H9 (cell line): ENCODE measurements around the gene SORCS2. TPM values are rescaled to one million over a fixed set of nuclear protein-coding genes. Genes with fewer than 3 reads are reported as not detected.

Source experiments
- DNase-seq: peaks from one replicate; pipeline ENCODE4 v3.0.0-alpha.2; 2017
- H2AFZ ChIP-seq: one replicate; pipeline ENCODE4 v1.6.1; 2013; ENCODE audit warnings: mild to moderate bottlenecking, low read length, control low read depth, moderate library complexity
- H2AK5ac ChIP-seq: 2 replicates; pipeline ENCODE4 v1.6.1; 2013; ENCODE audit warnings: low read length, control low read depth, mixed read lengths; ENCODE audit not compliant: insufficient read length
- H2BK120ac ChIP-seq: one replicate; pipeline ENCODE4 v1.6.1; 2013; ENCODE audit warnings: low read depth, mild to moderate bottlenecking, low read length, control low read depth, inconsistent platforms; ENCODE audit not compliant: poor library complexity, severe bottlenecking
- H2BK12ac ChIP-seq: 2 replicates; pipeline ENCODE4 v1.6.1; 2013; ENCODE audit warnings: low read length, control low read depth, mixed read lengths, low read depth; ENCODE audit not compliant: insufficient read length
- H2BK15ac ChIP-seq: 2 replicates; pipeline ENCODE4 v1.6.1; 2013; ENCODE audit warnings: low read depth, low read length, control low read depth
- H2BK20ac ChIP-seq: one replicate; pipeline ENCODE4 v1.6.1; 2013; ENCODE audit warnings: low read depth, mild to moderate bottlenecking, low read length, control low read depth, inconsistent platforms; ENCODE audit not compliant: poor library complexity, severe bottlenecking
- H2BK5ac ChIP-seq: 2 replicates; pipeline ENCODE4 v1.6.1; 2013; ENCODE audit warnings: low read length, control low read depth, mixed read lengths; ENCODE audit not compliant: insufficient read length
- H3K14ac ChIP-seq: 2 replicates; pipeline ENCODE4 v1.6.1; 2013; ENCODE audit warnings: low read length, control low read depth; ENCODE audit not compliant: insufficient read depth
- H3K18ac ChIP-seq: 2 replicates; pipeline ENCODE4 v1.6.1; 2013; ENCODE audit warnings: low read depth, mild to moderate bottlenecking, mixed read lengths, low read length, control low read depth; ENCODE audit not compliant: insufficient read length
- H3K23ac ChIP-seq: 2 replicates; pipeline ENCODE4 v1.6.1; 2013; ENCODE audit warnings: low read length, control low read depth, mixed read lengths, low read depth; ENCODE audit not compliant: insufficient read length
- H3K23me2 ChIP-seq: 2 replicates; pipeline ENCODE4 v1.6.1; 2013; ENCODE audit warnings: low read depth, mild to moderate bottlenecking, mixed read lengths, low read length, control low read depth; ENCODE audit not compliant: insufficient read length, poor library complexity, severe bottlenecking
- H3K27ac ChIP-seq: 2 replicates; pipeline ENCODE4 v1.5.1; 2013; ENCODE audit warnings: low read length, control low read depth, mixed read lengths, low read depth; ENCODE audit not compliant: insufficient read length
- H3K27me3 ChIP-seq: 2 replicates; pipeline ENCODE4 v1.6.1; 2013; ENCODE audit warnings: low read length, control low read depth, inconsistent platforms; ENCODE audit not compliant: insufficient read depth
- H3K4ac ChIP-seq: 2 replicates; pipeline ENCODE4 v1.6.1; 2013; ENCODE audit warnings: low read depth, mild to moderate bottlenecking, control low read depth, inconsistent platforms, low read length, moderate library complexity
- H3K4me1 ChIP-seq: 2 replicates; pipeline ENCODE4 v1.6.1; 2013; ENCODE audit warnings: low read length, control low read depth, inconsistent platforms; ENCODE audit not compliant: insufficient read depth
- H3K4me2 ChIP-seq: 2 replicates; pipeline ENCODE4 v1.6.1; 2013; ENCODE audit warnings: low read length, control low read depth, mixed read lengths; ENCODE audit not compliant: insufficient read length, insufficient read depth
- H3K56ac ChIP-seq: 2 replicates; pipeline ENCODE4 v1.6.1; 2013; ENCODE audit warnings: low read depth, mild to moderate bottlenecking, mixed read lengths, low read length, control low read depth; ENCODE audit not compliant: insufficient read length
- H3K79me1 ChIP-seq: 2 replicates; pipeline ENCODE4 v1.6.1; 2013; ENCODE audit warnings: low read depth, mild to moderate bottlenecking, moderate library complexity, low read length, control low read depth, inconsistent platforms; ENCODE audit not compliant: insufficient read depth, poor library complexity, severe bottlenecking
- H3K79me2 ChIP-seq: 2 replicates; pipeline ENCODE4 v1.6.1; 2013; ENCODE audit warnings: low read length, control low read depth, inconsistent platforms; ENCODE audit not compliant: insufficient read depth
- H3K9ac ChIP-seq: 2 replicates; pipeline ENCODE4 v1.6.1; 2013; ENCODE audit warnings: low read length, control low read depth, mixed read lengths; ENCODE audit not compliant: insufficient read length; ENCODE audit errors: extremely low read depth
- H3K9me3 ChIP-seq: one replicate; pipeline ENCODE4 v1.6.1; 2013; ENCODE audit warnings: low read depth, low read length, inconsistent platforms; ENCODE audit not compliant: control insufficient read depth
- H3T11ph ChIP-seq: one replicate; pipeline ENCODE4 v1.6.1; 2013; ENCODE audit warnings: mild to moderate bottlenecking, low read length, control low read depth, inconsistent platforms
- H4K20me1 ChIP-seq: one replicate; pipeline ENCODE4 v1.6.1; 2013; ENCODE audit not compliant: control insufficient read depth, insufficient read length, insufficient read depth
- H4K5ac ChIP-seq: 2 replicates; pipeline ENCODE4 v1.6.1; 2013; ENCODE audit warnings: low read depth, mild to moderate bottlenecking, mixed read lengths, low read length, control low read depth; ENCODE audit not compliant: insufficient read length
- H4K8ac ChIP-seq: replicated peaks from 2 replicates; pipeline ENCODE4 v1.6.1; 2013; ENCODE audit warnings: low read length, control low read depth, mixed read lengths, low read depth; ENCODE audit not compliant: insufficient read length
- H4K91ac ChIP-seq: 2 replicates; pipeline ENCODE4 v1.6.1; 2013; ENCODE audit warnings: low read depth, mild to moderate bottlenecking, moderate library complexity, mixed read lengths, low read length, control low read depth; ENCODE audit not compliant: insufficient read length
- H3K27ac Mint-ChIP-seq, 3 experiments: 2 replicates in 2 of 3; 3 replicates in 1 of 3; pipeline ENCODE4 v1.8.0; 2020 to 2021; ENCODE audit warnings: mixed read lengths in 3 of 3, mild to moderate bottlenecking in 1 of 3, moderate library complexity in 1 of 3
- H3K27me3 Mint-ChIP-seq: 2 replicates; pipeline ENCODE4 v1.8.0; 2021; ENCODE audit warnings: low read depth, mild to moderate bottlenecking, moderate library complexity, mixed read lengths
- H3K36me3 Mint-ChIP-seq, 3 experiments: 2 replicates in 2 of 3; 3 replicates in 1 of 3; pipeline ENCODE4 v1.8.0; 2020 to 2021; ENCODE audit warnings: low read depth in 3 of 3, mixed read lengths in 3 of 3; ENCODE audit not compliant: insufficient read depth in 1 of 3
- H3K4me1 Mint-ChIP-seq, 2 experiments: 2 replicates each; pipeline ENCODE4 v1.8.0; 2020; ENCODE audit warnings: mixed read lengths in 2 of 2
- H3K4me3 Mint-ChIP-seq, 2 experiments: 2 replicates in 1 of 2; 3 replicates in 1 of 2; pipeline ENCODE4 v1.8.0; 2020 to 2021; ENCODE audit warnings: mild to moderate bottlenecking in 2 of 2, mixed read lengths in 2 of 2, moderate library complexity in 1 of 2
- H3K9me3 Mint-ChIP-seq, 2 experiments: 2 replicates in 1 of 2; 3 replicates in 1 of 2; pipeline ENCODE4 v1.8.0; 2020; ENCODE audit warnings: mild to moderate bottlenecking in 2 of 2, mixed read lengths in 2 of 2, moderate library complexity in 1 of 2
- CTCF ChIP-seq: fragments of 200-600 bp; sonication (generic); conservative IDR thresholded peaks from 3 replicates; pipeline ENCODE4 v1.8.0; 2021; ENCODE audit warnings: antibody characterized with exemption, mild to moderate bottlenecking
- WGBS: extraction: QIAGEN DNeasy Blood & Tissue Kit; methylation state at CpG from one replicate; pipeline ENCODE4 v1.1.7; 2013; ENCODE audit warnings: missing lambda C conversion rate, low lambda C conversion rate, mixed read lengths; ENCODE audit not compliant: insufficient read length; ENCODE audit errors: extremely low coverage; 5-methylcytosine and 5-hydroxymethylcytosine counted together
- total RNA-seq: library from RNA; stranded (reverse); gene quantifications from 2 replicates; pipeline ENCODE4 v1.2.1, GENCODE V29; 2021

SORCS2 gene
- total RNA-seq, 1 experiment from 2014 or later: 0.57 TPM

GRCh38 chr4:7428261-7429068 lies 236.1 kb downstream of the SORCS2 start:
- no peak overlapping the region for H4K91ac ChIP-seq
- no peaks in the 10 kb centered on the region for H3K27me3 ChIP-seq
- H3T11ph ChIP-seq: no peak overlapping the region
- peak overlapping the region in 2 of 3 experiments; percentile 74 to 90; a peak in 3 of 7 replicates for H3K27ac Mint-ChIP-seq
- no peaks in the 10 kb centered on the region for H3K79me2 ChIP-seq
- no peaks in the 10 kb centered on the region for H4K20me1 ChIP-seq
- no peak overlapping the region for H2BK12ac ChIP-seq
- H3K4me2 ChIP-seq: no peak overlapping the region
- H3K9ac ChIP-seq: no peak overlapping the region
- H2AFZ ChIP-seq: no peak overlapping the region
- no peaks in the 10 kb centered on the region for H3K36me3 Mint-ChIP-seq
- H3K23ac ChIP-seq: no peak overlapping the region
- no peak overlapping the region for H2BK20ac ChIP-seq
- no peak overlapping the region for H2BK15ac ChIP-seq
- H3K27ac ChIP-seq: no peak overlapping the region
- no peak overlapping the region for H4K8ac ChIP-seq
- H3K4me3 Mint-ChIP-seq: 0 out of 5 replicates have a peak overlapping the region, but pooled peaks of 1 of the 2 experiments have one; percentile 22
- no peaks in the 10 kb centered on the region; the same call in 1 of the 2 replicates for H3K4me1 ChIP-seq
- peak; percentile 44 for DNase-seq
- no peaks in the 10 kb centered on the region for H3K9me3 ChIP-seq
- H3K27me3 Mint-ChIP-seq: peaks cover 8% of the 10 kb centered on the region
- no peak overlapping the region for H4K5ac ChIP-seq
- no peak overlapping the region for H3K56ac ChIP-seq
- peaks cover 36 to 47% of the 10 kb centered on the region in 2 experiments for H3K4me1 Mint-ChIP-seq
- 0 out of 2 replicates have a peak overlapping the region, but pooled peaks have one; percentile 31 for H3K14ac ChIP-seq
- no peak for TF ChIP-seq CTCF
- no peak overlapping the region for H2BK120ac ChIP-seq
- no peaks in the 10 kb centered on the region for H3K23me2 ChIP-seq
- WGBS: no CpG with 5 or more reads among the region's 16 CpGs
- no peak overlapping the region for H2AK5ac ChIP-seq
- no peak overlapping the region for H2BK5ac ChIP-seq
- no peak overlapping the region for H3K18ac ChIP-seq
- H3K4ac ChIP-seq: no peak overlapping the region
- H3K9me3 Mint-ChIP-seq: no peaks in the 10 kb centered on the region; a peak in 1 of 5 replicates
- H3K79me1 ChIP-seq: no peaks in the 10 kb centered on the region
